BLaER1 treated with 17β-estradiol and CSF1 and Interleukin-3, amounts not matched to agents 10 nM and 100 nM (cell line): ENCODE data around the gene ARHGAP26.
A peak's percentile ranks its signal among the peaks of the same experiment; 100 is the strongest.
"Not testable (repeated sequence)": the region's sequence is repeated elsewhere in the genome, so short reads cannot be mapped to it uniquely, and the experiment has no call there.

Experiments used
- H3K27ac ChIP-seq, 11 experiments: shearing (Covaris generic); formaldehyde crosslinking; 2 replicates each; pipeline ENCODE4 v1.8.1; 2022
- H3K27me3 ChIP-seq, 11 experiments: shearing (Covaris generic); formaldehyde crosslinking; 2 replicates each; pipeline ENCODE4 v1.8.1; 2022
- H3K36me3 ChIP-seq, 11 experiments: shearing (Covaris generic); formaldehyde crosslinking; 2 replicates each; pipeline ENCODE4 v1.8.1; 2022
- H3K4me1 ChIP-seq, 10 experiments: shearing (Covaris generic); formaldehyde crosslinking; 2 replicates each; pipeline ENCODE4 v1.8.1; 2022
- H3K4me2 ChIP-seq, 11 experiments: shearing (Covaris generic); formaldehyde crosslinking; 2 replicates each; pipeline ENCODE4 v1.8.1; 2022
- H3K4me3 ChIP-seq, 10 experiments: shearing (Covaris generic); formaldehyde crosslinking; 2 replicates each; pipeline ENCODE4 v1.8.1; 2022
- H3K9ac ChIP-seq, 11 experiments: shearing (Covaris generic); formaldehyde crosslinking; 2 replicates each; pipeline ENCODE4 v1.8.1; 2022
- H3K9me3 ChIP-seq, 11 experiments: shearing (Covaris generic); formaldehyde crosslinking; replicated peaks in 1 of 11; 2 replicates each; pipeline ENCODE4 v1.8.1; 2022
- H4K20me1 ChIP-seq, 11 experiments: shearing (Covaris generic); formaldehyde crosslinking; 2 replicates each; pipeline ENCODE4 v1.8.1; 2022
- Cebpa-rat ChIP-seq, 11 experiments: shearing (Covaris generic); IDR thresholded peaks; 2 replicates each; pipeline ENCODE4 v1.8.1; 2022

ARHGAP26 gene

DNA sequence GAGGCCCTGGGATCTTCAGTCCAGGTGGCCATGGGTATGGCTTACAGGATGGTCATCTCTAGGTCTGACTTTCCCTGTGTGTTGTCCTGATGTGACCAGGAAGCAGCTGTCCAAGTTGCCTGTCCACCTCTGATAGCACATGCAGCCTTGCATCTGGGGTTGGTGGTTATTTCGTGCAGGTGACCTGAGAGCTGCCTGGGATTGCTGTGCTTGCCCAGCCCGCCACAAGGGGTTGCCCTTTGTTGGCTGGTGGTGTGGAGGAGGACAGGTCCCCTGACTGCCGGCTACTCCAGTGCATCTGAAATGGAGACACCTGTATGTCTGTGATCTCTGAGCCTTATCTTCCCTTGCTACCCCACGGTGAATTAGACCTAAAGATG lies 212.6 kb downstream of the ARHGAP26 start:
- Histone ChIP-seq H3K4me1 (peaks cover 47 to 75% (median 68%) of the 10 kb centered on the region in 10 experiments), H3K4me3 (no peak overlapping the region), H3K9ac (no peak overlapping the region), H3K27me3 (no peaks in the 10 kb centered on the region), H4K20me1 (no peaks in the 10 kb centered on the region), H3K27ac (peak overlapping the region; percentile 40 to 93 (median 62); a peak in 19 of 22 replicates), H3K36me3 (peaks cover 0 to 19% (median 0%) of the 10 kb centered on the region in 11 experiments; a peak in 7 of 22 replicates), H3K4me2 (peak overlapping the region; percentile 12 to 91 (median 75); a peak in 19 of 22 replicates), H3K9me3 (peaks cover 7 to 14% (median 11%) of the 10 kb centered on the region in 11 experiments; a peak in 21 of 22 replicates)
- TF ChIP-seq Cebpa-rat (IDR thresholded peaks at IDR 0.05) = no peak

DNA sequence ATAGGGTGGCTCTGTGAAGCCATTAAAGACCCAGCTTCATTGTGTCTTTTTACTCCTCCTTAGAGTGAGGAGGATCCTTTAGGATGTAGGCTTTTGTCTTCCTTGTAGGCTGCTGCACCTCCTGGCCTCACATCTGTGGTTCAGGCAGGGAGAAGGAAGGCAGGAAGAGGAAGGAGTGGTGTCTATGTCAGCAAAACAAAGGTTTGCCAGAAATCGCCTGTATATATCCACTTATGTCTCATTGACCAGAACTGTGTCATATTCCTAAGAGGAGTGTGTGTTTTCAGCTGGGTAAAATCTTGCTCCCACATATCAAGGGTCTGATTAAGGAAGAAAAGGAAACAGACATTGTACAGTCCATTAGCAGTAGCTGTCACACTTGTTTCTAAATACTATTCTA lies 213.8 kb downstream of the ARHGAP26 start:
- Histone ChIP-seq H4K20me1 (no peaks in the 10 kb centered on the region), H3K4me2 (peak overlapping the region; percentile 37 to 91 (median 55); a peak in 21 of 22 replicates), H3K4me1 (peaks cover 35 to 63% (median 56%) of the 10 kb centered on the region in 10 experiments), H3K4me3 (no peak overlapping the region), H3K36me3 (peaks cover 0 to 19% (median 0%) of the 10 kb centered on the region in 11 experiments; a peak in 7 of 22 replicates), H3K27ac (peak overlapping the region; percentile 41 to 72 (median 59); a peak in 20 of 22 replicates), H3K27me3 (no peaks in the 10 kb centered on the region), H3K9ac (peak overlapping the region in 8 of 11 experiments; percentile 5 to 57 (median 20); a peak in 6 of 22 replicates), H3K9me3 (peaks cover 7 to 22% (median 15%) of the 10 kb centered on the region in 11 experiments; a peak in 21 of 22 replicates)
- TF ChIP-seq Cebpa-rat (IDR thresholded peaks at IDR 0.05) = no peak

DNA sequence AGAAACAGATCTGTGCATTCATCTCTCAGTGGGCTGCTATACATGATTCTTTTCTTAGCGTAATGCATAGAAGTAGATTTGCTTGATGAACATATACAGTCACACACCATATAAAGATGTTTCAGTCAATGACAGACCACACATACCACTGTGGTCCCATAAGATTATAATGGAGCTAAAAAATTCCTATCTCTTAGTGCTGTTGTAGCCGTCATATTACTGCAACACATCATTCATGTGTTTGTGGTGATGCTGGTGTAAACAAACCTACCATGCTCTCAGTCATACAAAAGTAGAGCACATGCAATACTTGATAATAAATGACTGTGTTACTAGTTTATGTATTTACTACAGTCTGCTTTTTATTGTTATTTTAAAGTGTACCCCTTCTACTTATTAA lies 214.3 kb downstream of the ARHGAP26 start:
- peaks cover 31 to 60% (median 51%) of the 10 kb centered on the region in 10 experiments for H3K4me1 ChIP-seq

DNA sequence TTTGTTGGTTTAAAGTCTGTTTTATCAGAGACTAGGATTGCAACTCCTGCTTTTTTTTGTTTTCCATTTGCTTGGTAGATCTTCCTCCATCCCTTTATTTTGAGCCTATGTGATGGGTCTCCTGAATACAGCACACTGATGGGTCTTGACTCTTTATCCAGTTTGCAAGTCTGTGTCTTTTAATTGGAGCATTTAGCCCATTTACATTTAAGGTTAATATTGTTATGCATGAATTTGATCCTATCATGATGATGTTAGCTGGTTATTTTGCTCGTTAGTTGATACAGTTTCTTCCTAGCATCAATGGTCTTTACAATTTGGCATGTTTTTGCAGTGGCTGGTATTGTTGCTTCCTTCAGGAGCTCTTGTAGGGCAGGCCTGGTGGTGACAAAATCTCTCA lies 219.1 kb downstream of the ARHGAP26 start:
- not testable (repeated sequence) for H3K27me3 ChIP-seq, H4K20me1 ChIP-seq, H3K4me3 ChIP-seq, H3K9ac ChIP-seq, H3K27ac ChIP-seq
- peaks cover 3 to 40% (median 6%) of the 10 kb centered on the region in 10 experiments; a peak in 19 of 20 replicates for H3K4me1 ChIP-seq
- 0 out of 22 replicates have a peak overlapping the region, but pooled peaks of 1 of the 11 experiments have one; percentile 22 for H3K4me2 ChIP-seq
- H3K36me3 ChIP-seq = peaks cover 0 to 37% (median 10%) of the 10 kb centered on the region in 11 experiments; a peak in 13 of 22 replicates
- peaks cover 12 to 66% (median 47%) of the 10 kb centered on the region in 11 experiments; a peak in 21 of 22 replicates for H3K9me3 ChIP-seq

More for the DNA sequence above, 214.3 kb downstream of the ARHGAP26 start:
- H3K27me3 ChIP-seq = no peaks in the 10 kb centered on the region
- H3K36me3 ChIP-seq = peaks cover 0 to 16% (median 0%) of the 10 kb centered on the region in 11 experiments; a peak in 7 of 22 replicates
- H3K27ac ChIP-seq = peak overlapping the region in 9 of 11 experiments; percentile 41 to 72 (median 62); a peak in 15 of 22 replicates
- no peak overlapping the region for H3K4me3 ChIP-seq
- no peaks in the 10 kb centered on the region for H4K20me1 ChIP-seq
- H3K9me3 ChIP-seq = peaks cover 11 to 27% (median 19%) of the 10 kb centered on the region in 11 experiments; a peak in 21 of 22 replicates
- no peak for TF ChIP-seq Cebpa-rat (IDR thresholded peaks at IDR 0.05)
- H3K9ac ChIP-seq = peak overlapping the region in 3 of 11 experiments; percentile 17 to 57 (median 55); a peak in 3 of 22 replicates
- peak overlapping the region in 10 of 11 experiments; percentile 37 to 91 (median 60); a peak in 17 of 22 replicates for H3K4me2 ChIP-seq

DNA sequence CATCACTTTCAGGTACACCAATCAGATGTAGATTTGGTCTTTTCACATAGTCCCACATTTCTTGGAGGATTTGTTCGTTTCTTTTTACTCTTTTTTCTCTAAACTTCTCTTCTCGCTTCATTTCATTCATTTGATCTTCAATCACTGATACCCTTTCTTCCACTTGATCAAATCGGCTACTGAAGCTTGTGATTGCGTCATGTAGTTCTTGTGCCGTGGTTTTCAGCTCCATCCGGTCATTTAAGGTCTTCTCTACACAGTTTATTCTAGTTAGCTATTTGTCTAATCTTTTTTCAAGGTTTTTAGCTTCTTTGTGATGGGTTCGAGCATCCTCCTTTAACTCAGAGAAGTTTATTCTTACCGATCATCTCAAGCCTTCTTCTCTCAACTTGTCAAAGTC lies 219.9 kb downstream of the ARHGAP26 start:
- 0 out of 22 replicates have a peak overlapping the region, but pooled peaks of 2 of the 11 experiments have one; percentile 6 to 37 for H3K4me2 ChIP-seq
- not testable (repeated sequence) for H4K20me1 ChIP-seq, H3K9ac ChIP-seq, H3K4me3 ChIP-seq, H3K27ac ChIP-seq, H3K27me3 ChIP-seq
- H3K36me3 ChIP-seq = peaks cover 0 to 43% (median 10%) of the 10 kb centered on the region in 11 experiments; a peak in 13 of 22 replicates
- peaks cover 0 to 39% (median 0%) of the 10 kb centered on the region in 10 experiments; a peak in 7 of 20 replicates for H3K4me1 ChIP-seq
- peaks cover 12 to 71% (median 52%) of the 10 kb centered on the region in 11 experiments; a peak in 21 of 22 replicates for H3K9me3 ChIP-seq

DNA sequence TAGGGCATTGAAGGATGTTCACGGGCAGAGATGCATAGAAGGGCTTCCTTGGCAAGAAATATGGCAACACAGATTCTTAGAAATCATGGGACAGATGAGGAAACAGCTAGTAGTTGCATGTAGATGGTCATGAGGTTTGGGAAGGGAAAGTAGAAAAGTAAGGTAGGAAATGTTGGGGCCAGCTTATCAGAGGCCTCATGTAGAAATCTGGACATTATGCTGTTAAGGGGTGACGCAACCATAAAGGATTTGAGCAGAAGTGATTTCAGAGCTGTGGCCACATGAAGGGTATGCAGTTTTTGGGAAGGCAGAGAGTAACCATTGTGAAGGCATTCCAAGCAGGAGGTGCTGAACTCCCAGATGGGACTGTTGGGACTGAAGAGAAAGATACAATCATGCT lies 224.0 kb downstream of the ARHGAP26 start:
- peak overlapping the region in 3 of 11 experiments; percentile 8 to 60 (median 46); a peak in 4 of 22 replicates for H3K4me2 ChIP-seq

DNA sequence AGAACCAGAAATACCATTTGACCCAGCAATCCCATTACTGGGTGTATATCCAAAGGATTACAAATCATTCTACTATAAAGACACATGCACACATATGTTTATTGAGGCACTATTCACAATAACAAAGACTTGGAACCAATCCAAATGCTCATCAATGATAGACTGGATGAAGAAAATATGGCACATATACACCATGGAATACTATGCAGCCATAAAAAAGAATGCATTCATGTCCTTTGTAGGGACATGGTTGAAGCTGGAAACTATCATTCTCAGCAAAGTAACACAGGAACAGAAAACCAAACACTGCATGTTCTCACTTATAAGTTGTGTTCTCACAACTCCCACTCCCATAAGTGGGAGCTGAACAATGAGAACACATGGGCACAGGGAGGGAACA lies 225.4 kb downstream of the ARHGAP26 start:
- not testable (repeated sequence) for H3K27me3 ChIP-seq, H3K4me3 ChIP-seq, H4K20me1 ChIP-seq, H3K27ac ChIP-seq, H3K9ac ChIP-seq, H3K4me2 ChIP-seq
- Histone ChIP-seq H3K4me1 (peaks cover 12 to 69% (median 28%) of the 10 kb centered on the region in 10 experiments), H3K9me3 (peaks cover 0 to 78% (median 32%) of the 10 kb centered on the region in 11 experiments; a peak in 18 of 22 replicates), H3K36me3 (peaks cover 0 to 89% (median 13%) of the 10 kb centered on the region in 11 experiments; a peak in 13 of 22 replicates)

More for the DNA sequence above, 224.0 kb downstream of the ARHGAP26 start:
- Histone ChIP-seq H3K27ac (peak overlapping the region in 2 of 11 experiments; percentile 28 to 39; a peak in 4 of 22 replicates), H3K4me1 (peaks cover 12 to 67% (median 21%) of the 10 kb centered on the region in 10 experiments), H3K9me3 (peaks cover 4 to 78% (median 41%) of the 10 kb centered on the region in 11 experiments; a peak in 20 of 22 replicates), H3K27me3 (no peaks in the 10 kb centered on the region), H3K4me3 (no peak overlapping the region), H4K20me1 (no peaks in the 10 kb centered on the region), H3K9ac (no peak overlapping the region), H3K36me3 (peaks cover 0 to 79% (median 10%) of the 10 kb centered on the region in 11 experiments; a peak in 13 of 22 replicates)
- TF ChIP-seq Cebpa-rat (IDR thresholded peaks at IDR 0.05) = peak in 3 of 11 experiments; percentile 15 to 54 (median 34); a peak in 3 of 22 replicates

DNA sequence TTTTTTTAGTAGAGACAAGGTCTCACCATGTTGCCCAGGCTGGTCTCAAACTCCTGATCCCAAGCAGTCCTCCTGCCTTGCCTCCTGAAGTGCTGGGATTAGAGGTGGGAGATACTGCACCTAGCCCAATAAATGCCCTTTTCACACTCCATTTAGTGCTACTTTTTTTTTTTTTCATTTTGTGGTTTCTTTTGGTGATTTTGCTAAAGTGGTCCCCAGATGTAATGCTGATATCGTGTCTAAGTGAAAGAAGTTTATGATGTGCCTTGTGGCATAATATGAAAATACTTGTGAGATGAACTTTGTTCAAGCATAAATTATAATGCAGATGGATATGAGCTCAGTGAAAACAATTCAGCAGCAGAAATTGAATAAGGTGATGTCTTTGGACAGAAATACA lies 227.4 kb downstream of the ARHGAP26 start:
- peaks cover 0 to 59% (median 18%) of the 10 kb centered on the region in 11 experiments; a peak in 15 of 22 replicates for H3K9me3 ChIP-seq
- no peak for TF ChIP-seq Cebpa-rat (IDR thresholded peaks at IDR 0.05)
- no peaks in the 10 kb centered on the region for H3K27me3 ChIP-seq
- H3K36me3 ChIP-seq = peaks cover 0 to 69% (median 7%) of the 10 kb centered on the region in 11 experiments; a peak in 8 of 22 replicates
- H4K20me1 ChIP-seq = no peaks in the 10 kb centered on the region
- H3K4me1 ChIP-seq = peaks cover 28 to 78% (median 45%) of the 10 kb centered on the region in 10 experiments
- peak overlapping the region in 3 of 11 experiments; percentile 6 to 99 (median 99); a peak in 3 of 22 replicates for H3K27ac ChIP-seq
- H3K4me3 ChIP-seq = no peak overlapping the region
- H3K4me2 ChIP-seq = peak overlapping the region in 9 of 11 experiments; percentile 49 to 90 (median 71); a peak in 14 of 22 replicates
- H3K9ac ChIP-seq = no peak overlapping the region
